ENCODE measurements around the gene MYMK.

DNA sequence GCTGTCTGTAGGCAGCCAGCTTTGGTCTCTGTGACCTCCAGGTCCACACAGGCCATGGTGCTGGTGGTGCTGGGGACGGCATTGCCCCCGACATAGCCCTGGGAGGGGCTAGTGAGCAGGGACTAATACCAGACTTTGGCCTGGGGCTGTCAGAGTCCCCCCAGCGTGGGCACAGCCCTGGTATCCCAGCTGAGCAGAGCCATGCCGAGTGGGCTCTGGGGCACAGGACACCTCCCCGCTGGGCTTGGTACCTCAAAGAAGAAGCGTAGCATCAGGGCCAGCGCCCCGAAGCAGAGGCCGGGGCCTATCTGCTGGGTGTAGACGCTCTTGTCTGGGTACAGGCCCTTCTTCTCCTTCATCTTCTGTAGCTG, 9.5 kb downstream of the MYMK start:
- no peak for TF ChIP-seq POLR2A (IDR thresholded peaks at IDR 0.05)
- TF ChIP-seq, protein P1, sequence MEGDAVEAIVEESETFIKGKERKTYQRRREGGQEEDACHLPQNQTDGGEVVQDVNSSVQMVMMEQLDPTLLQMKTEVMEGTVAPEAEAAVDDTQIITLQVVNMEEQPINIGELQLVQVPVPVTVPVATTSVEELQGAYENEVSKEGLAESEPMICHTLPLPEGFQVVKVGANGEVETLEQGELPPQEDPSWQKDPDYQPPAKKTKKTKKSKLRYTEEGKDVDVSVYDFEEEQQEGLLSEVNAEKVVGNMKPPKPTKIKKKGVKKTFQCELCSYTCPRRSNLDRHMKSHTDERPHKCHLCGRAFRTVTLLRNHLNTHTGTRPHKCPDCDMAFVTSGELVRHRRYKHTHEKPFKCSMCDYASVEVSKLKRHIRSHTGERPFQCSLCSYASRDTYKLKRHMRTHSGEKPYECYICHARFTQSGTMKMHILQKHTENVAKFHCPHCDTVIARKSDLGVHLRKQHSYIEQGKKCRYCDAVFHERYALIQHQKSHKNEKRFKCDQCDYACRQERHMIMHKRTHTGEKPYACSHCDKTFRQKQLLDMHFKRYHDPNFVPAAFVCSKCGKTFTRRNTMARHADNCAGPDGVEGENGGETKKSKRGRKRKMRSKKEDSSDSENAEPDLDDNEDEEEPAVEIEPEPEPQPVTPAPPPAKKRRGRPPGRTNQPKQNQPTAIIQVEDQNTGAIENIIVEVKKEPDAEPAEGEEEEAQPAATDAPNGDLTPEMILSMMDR (IDR thresholded peaks at IDR 0.05) = no peak
